Psoas muscle (tissue), 8 donors: ENCODE measurements around the gene ZFP42. TPM values are rescaled to one million over a fixed set of nuclear protein-coding genes. Genes with fewer than 3 reads are reported as not detected.

Source experiments
- ATAC-seq, 4 donors: fragments of 200-7000 bp; cut with Tn5 transposase; one replicate each; pipeline ENCODE4 v1.9.1; 2020; ENCODE audit warnings: moderate library complexity in 3 of 4, mild to moderate bottlenecking in 2 of 4
- DNase-seq, 2 donors: peaks; one replicate each; pipeline ENCODE4 v3.0.0-alpha.2; 2020
- H3K27ac ChIP-seq: fragments of 200-600 bp; one replicate; pipeline ENCODE4 v1.8.0; 2022
- H3K27me3 ChIP-seq, 3 donors: fragments of 200-600 bp in 1 of 3; one replicate each; pipeline versions ENCODE4 v1.6.1 to v1.8.0; 2013 to 2022; ENCODE audit warnings: low read length in 2 of 3, mild to moderate bottlenecking in 2 of 3, moderate library complexity in 1 of 3; ENCODE audit not compliant: insufficient read depth in 3 of 3
- H3K36me3 ChIP-seq, 2 donors: fragments of 200-600 bp in 1 of 2; one replicate each; pipeline versions ENCODE4 v1.6.1 to v1.8.0; 2013 to 2022; ENCODE audit warnings: low read depth in 1 of 2, mild to moderate bottlenecking in 1 of 2, moderate library complexity in 1 of 2; ENCODE audit not compliant: insufficient read depth in 1 of 2
- H3K4me1 ChIP-seq: fragments of 200-600 bp; one replicate; pipeline ENCODE4 v1.8.0; 2022
- H3K4me3 ChIP-seq: fragments of 200-600 bp; one replicate; pipeline ENCODE4 v1.8.0; 2022; ENCODE audit warnings: mild to moderate bottlenecking
- H3K9me3 ChIP-seq: fragments of 200-600 bp; one replicate; pipeline ENCODE4 v1.8.0; 2022
- WGBS, 3 donors: extraction: QIAGEN DNeasy Blood & Tissue Kit; methylation state at CpG; one replicate each; pipeline versions ENCODE4 v1.1.6 to v1.1.7; 2013; 5-methylcytosine and 5-hydroxymethylcytosine counted together
- intact Hi-C, 2 donors: fragments of 100-400 bp; cut with DNase I; formaldehyde crosslinking; loops; one replicate each; pipeline versions ENCODE4 v1.11.0 to v1.14.2; 2022
- polyA plus RNA-seq, 3 donors: library from polyadenylated mRNA; stranded (reverse); fragments of 200-250 nt; gene quantifications; one replicate each; pipeline ENCODE4 v1.2.3, GENCODE V29; 2013
- total RNA-seq, 4 donors: library from RNA; stranded (reverse); fragmentation: NEBNext Ultra II Directional in 2 of 4; extraction: Animal tissue kit (Norgen Biotek cat#: 25700) in 2 of 4; gene quantifications; one replicate each; pipeline versions ENCODE4 v1.2.1 to v1.2.4, GENCODE V29; 2021 to 2023
- TF ChIP-seq, protein P1 (sequence below): fragments of 200-600 bp; IDR thresholded peaks from one replicate; pipeline ENCODE4 v1.8.0; 2022; ENCODE audit warnings: antibody characterized with exemption
- donor health status: healthy with polysubstance abuse.
- donor health status: DM: no; HTN: no; CAD: no; lungs with moderate emphysema.
- donor health status: Bipolar disorder and iron deficiency.
- donor health status: healthy.
- donor health status: DM: yes; HTN: yes; CAD: no.
- donor health status: DM: no; HTN: no; CAD: no.
- donor health status: DM: no; HTN: no; CAD: no.
- donor health status: DM: yes; HTN: yes; CAD: no.

Gene ZFP42
- total and polyA plus RNA-seq, 7 donors, result not detected

DNA sequence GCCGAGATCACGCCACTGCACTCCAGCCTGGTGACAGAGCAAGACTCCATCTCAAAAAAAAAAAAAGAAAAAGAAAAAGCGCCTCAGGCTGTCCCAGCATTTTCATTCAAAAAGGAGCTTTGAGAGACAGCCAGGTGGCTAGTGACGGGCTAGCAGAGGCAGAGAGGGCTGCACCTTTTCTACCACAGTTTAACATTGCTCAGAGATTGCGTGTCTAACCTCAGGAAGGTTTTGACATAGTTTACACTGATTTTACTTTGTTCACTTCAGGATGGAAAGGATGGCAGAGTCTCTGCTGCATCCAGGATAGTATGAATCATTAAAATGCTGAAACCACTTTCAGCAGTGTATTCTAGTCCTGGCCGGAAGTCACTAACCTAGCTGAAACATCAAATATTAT is 28.1 kb downstream of the ZFP42 start:
- Histone ChIP-seq H3K4me1 (no peaks in the 10 kb centered on the region), H3K27me3 (no peaks in the 10 kb centered on the region), H3K27ac (no peak overlapping the region), H3K4me3 (no peak overlapping the region), H3K9me3 (no peaks in the 10 kb centered on the region), H3K36me3 (no peaks in the 10 kb centered on the region)
- TF ChIP-seq, protein P1, sequence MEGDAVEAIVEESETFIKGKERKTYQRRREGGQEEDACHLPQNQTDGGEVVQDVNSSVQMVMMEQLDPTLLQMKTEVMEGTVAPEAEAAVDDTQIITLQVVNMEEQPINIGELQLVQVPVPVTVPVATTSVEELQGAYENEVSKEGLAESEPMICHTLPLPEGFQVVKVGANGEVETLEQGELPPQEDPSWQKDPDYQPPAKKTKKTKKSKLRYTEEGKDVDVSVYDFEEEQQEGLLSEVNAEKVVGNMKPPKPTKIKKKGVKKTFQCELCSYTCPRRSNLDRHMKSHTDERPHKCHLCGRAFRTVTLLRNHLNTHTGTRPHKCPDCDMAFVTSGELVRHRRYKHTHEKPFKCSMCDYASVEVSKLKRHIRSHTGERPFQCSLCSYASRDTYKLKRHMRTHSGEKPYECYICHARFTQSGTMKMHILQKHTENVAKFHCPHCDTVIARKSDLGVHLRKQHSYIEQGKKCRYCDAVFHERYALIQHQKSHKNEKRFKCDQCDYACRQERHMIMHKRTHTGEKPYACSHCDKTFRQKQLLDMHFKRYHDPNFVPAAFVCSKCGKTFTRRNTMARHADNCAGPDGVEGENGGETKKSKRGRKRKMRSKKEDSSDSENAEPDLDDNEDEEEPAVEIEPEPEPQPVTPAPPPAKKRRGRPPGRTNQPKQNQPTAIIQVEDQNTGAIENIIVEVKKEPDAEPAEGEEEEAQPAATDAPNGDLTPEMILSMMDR, result no peak
- intact Hi-C loops, result no loop called here
- DNase-seq (no peak), ATAC-seq (no peak)
- 84 to 91% (median 90%) methylated on average over 6 of the region's 6 CpGs for WGBS, 3 donors

DNA sequence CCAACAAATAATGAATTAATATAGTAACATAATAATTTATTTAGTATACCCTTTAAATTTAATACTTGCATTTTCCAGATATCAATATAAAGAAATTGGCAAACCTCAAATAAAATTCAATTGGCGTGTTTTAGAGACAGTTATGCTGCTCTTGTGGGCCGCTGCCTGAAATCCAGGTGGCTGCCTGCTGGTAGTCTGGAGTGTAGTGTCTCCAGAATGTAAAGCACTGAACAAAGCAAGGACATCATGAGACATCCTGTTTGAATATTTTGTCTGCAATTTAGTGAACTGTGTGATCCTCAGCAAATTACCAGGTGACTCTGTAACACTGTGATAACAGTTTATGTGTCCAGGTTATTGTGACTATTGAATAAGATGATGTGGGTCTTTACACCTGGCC is 29.9 kb downstream of the ZFP42 start:
- ATAC-seq, result no peak
- no peaks in the 10 kb centered on the region for H3K36me3 ChIP-seq
- H3K27ac ChIP-seq, result no peak overlapping the region
- H3K9me3 ChIP-seq, result no peaks in the 10 kb centered on the region
- intact Hi-C loops, result no loop called here
- no peaks in the 10 kb centered on the region for H3K4me1 ChIP-seq
- DNase-seq, result no peak
- 92 to 96% (median 93%) methylated on average over 2 of the region's 2 CpGs for WGBS, 3 donors
- no peak overlapping the region for H3K4me3 ChIP-seq
- TF ChIP-seq, protein P1, result no peak
- H3K27me3 ChIP-seq, result no peaks in the 10 kb centered on the region

DNA sequence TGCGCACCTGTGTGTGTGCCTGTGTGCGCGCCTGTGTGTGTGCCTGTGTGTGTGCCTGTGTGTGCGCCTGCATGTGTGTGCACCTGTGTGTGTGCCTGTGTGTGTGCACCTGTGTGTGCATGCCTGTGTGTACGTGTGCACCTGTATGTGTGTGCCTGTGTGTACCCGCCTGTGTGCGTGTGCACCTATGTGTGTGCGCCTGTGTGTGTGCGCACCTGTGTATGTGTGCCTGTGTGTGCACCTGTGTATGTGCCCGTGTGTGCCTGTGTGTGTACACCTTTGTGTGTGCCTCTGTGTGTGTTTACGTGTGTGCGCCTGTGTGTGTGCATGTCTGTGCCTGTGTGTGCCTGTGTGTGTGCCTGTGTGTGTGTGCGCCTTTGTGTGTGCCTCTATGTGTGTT is 33.5 kb downstream of the ZFP42 start:
- intact Hi-C loops, result no loop called here
- H3K36me3 ChIP-seq, result no peaks in the 10 kb centered on the region
- 95 to 99% (median 97%) methylated on average over 13 of the region's 13 CpGs for WGBS, 3 donors
- DNase-seq (no peak), ATAC-seq (no peak)
- no peaks in the 10 kb centered on the region for H3K4me1 ChIP-seq
- H3K9me3 ChIP-seq, result no peaks in the 10 kb centered on the region
- TF ChIP-seq, protein P1, result no peak
- H3K27ac ChIP-seq, result no peak overlapping the region
- H3K27me3 ChIP-seq, result no peaks in the 10 kb centered on the region
- H3K4me3 ChIP-seq, result no peak overlapping the region

DNA sequence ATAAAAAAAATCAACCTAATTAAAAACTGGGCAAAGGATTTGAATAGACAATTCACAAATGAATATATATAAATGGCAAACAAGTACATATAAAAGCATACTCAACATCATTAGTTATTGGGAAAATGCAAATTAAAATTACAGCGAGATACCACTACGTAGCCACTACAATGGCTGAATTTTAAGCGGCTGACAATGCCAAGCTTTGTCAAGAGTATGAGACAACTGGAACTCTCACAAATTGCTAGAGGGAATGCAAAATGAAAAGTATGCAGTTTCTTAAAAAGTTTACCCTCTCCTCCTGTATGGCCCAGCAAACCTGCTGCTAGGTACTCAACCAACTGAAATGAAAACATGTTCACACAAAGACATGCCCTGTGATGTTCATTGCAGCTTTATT is 34.8 kb downstream of the ZFP42 start:
- Histone ChIP-seq H3K9me3 (no peaks in the 10 kb centered on the region), H3K4me3 (no peak overlapping the region), H3K27ac (no peak overlapping the region), H3K4me1 (no peaks in the 10 kb centered on the region), H3K36me3 (no peaks in the 10 kb centered on the region), H3K27me3 (no peaks in the 10 kb centered on the region)
- TF ChIP-seq, protein P1, result no peak
- ATAC-seq, result no peak
- intact Hi-C loops, result no loop called here
- DNase-seq, result no peak
- WGBS, 3 donors, result 87 to 92% (median 90%) methylated on average over 3 of the region's 3 CpGs

DNA sequence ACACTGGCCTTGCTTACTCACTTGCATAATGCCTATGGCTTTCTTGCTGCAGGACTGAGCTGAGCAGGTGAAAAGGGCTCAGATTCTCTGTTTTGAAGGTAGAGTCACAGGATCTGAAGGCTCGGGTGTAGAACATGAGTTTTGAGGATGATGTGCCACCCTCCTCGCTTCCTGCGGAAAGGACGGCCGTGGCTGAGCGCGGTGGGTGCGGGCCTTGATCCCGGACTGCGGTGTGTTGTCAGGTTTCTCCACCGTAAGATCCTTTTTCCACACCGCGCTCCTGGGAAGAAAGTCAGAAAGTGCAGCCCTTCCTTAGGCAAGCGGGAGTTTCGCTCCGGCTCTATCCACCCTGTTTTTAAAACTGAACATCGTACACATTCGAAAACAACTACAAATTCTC is 36.2 kb downstream of the ZFP42 start:
- intact Hi-C loops, result no loop called here
- ATAC-seq, result no peak
- WGBS, 3 donors, result 63 to 69% (median 66%) methylated on average over 18 of the region's 18 CpGs
- Histone ChIP-seq H3K27me3 (no peaks in the 10 kb centered on the region), H3K36me3 (no peaks in the 10 kb centered on the region), H3K9me3 (no peaks in the 10 kb centered on the region), H3K4me3 (no peak overlapping the region), H3K27ac (no peak overlapping the region), H3K4me1 (no peaks in the 10 kb centered on the region)
- TF ChIP-seq, protein P1, result no peak
- DNase-seq, result no peak
